GM15510 (cell line): ENCODE data around the gene ZNF189.

Source experiments
- POLR2A ChIP-seq: IDR thresholded peaks from 3 replicates; pipeline ENCODE4 v1.6.1; 2011; ENCODE audit warnings: borderline replicate concordance; ENCODE audit not compliant: insufficient read length; ENCODE audit errors: extremely low read depth

Gene ZNF189

DNA sequence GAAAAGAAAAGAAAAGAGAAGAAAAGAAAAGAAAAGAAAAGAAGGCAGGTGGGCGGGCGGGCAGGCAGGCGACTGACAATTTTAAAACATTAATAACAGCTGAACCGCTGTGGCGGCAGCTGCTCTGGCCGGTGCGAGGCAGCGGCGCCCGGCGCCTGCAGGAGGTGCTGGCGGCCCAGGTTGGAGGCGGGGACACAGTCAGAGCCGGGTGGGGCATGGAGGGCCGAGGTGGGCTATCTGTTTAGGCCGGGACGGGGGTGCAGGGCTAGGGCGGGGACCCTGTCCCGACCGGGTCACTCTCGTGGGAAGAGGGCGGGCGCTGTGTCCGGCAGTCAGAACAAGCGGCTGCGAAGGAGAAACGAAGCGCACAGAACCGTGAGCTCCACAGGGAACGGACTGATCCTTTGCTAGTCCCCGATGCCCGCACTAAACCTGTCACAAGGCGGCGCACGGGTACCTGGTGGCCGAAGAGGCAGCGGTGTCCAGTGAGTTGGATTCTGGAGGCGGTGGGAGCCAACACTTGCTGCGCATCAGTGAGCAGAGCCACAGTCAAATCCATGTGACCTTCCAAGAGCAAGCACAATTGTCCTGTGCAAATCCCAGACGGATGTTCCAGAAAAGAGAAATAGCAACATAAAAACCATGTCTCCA lies 50.5 kb downstream of the ZNF189 start:
- TF ChIP-seq POLR2A, result no peak

DNA sequence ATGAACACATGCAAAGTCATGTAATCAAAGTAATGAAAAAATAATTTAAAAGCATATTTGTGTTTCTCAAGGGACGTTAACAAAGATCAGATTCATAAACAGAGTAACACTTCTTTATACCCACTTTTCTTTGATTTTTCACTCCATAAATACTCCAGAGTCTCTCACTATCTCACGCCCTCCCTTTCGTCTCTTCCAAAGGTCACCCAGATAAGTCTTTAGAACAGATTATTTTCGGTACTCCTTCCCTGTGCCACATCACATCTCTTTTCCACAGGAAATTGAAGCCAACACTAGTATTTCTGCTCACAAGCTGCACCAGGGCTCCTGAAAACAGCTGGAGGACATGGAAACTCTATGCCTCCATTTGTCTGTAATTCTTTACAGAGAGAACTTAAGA lies 52.3 kb downstream of the ZNF189 start:
- no peak for TF ChIP-seq POLR2A

DNA sequence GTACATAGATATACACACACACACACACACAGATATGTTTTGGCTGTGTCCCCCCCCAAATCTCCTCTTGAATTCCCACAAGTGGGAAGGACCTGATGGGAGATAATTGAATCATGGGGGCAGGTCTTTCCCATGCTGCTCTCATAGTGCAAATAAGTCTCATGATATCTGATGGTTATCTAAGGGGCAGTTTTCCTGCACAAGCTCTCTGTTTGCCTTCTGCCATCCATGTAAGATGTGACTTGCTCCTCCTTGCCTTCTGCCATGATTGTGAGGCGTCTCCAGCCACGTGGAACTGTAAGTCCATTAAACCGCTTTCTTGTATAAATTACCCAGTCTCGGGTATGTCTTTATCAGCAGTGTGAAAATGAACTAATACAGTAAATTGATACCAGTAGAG lies 52.8 kb downstream of the ZNF189 start:
- TF ChIP-seq POLR2A, result no peak

DNA sequence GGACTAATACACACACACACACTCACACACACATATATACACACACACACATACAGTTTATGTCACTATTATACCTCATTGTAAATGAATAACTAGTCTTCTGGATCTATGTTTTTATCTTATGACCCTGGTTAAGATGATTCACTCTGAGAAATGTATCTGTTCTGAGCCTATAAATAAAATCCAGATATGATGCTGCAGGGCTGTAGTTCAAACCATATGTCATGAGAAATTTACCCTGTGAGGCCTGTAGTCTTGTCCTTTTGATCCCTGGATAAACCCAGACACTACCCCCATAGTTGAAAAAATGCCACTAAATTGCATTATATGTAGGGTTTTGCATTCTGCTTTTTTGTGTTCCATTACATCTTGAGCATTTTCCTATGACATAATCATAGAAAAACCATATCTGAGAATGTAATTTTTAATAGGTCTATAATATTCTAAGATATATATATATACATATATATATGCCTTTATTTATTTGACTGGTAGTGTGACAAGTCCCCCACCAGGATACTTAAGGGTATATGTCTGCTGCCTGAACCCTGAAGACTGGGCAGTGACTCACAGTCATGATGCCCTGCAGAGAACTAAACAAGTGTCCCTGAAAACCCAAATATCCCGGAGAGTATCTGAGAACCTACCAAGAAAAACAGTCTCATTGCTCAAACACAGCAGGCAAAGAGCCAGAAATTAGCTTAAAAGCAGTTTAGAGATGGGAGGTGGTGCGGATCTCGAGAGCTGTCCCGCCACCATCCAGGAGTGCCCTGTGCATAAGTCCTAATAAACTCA lies 55.3 kb downstream of the ZNF189 start:
- no peak for TF ChIP-seq POLR2A

DNA sequence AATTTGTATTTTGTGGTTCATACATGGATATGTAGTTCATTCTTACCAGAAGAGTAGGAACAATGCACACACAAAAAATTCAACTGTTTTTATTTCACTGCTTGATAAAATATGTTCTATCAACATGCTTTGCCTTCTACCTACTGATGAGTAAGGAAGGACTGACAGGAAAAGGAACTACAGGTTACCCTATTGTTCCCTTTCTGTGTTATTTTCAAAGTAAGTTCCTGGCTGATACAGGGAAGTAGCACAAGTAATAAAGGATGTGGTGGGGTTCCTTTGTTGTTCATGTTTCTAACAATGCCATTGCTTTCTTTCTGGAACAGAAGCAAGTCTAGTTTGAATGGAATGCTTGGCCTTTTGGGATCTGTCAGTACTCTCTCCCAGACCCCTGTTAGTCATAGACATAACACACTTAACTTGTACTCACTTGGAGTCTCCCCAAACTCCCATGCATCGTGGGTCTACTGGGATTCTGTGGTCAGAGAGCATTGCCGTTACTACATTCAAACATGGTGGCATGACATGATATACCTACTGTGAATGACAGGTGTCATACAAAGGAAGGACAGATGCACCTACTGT lies 57.1 kb downstream of the ZNF189 start:
- TF ChIP-seq POLR2A, result no peak

DNA sequence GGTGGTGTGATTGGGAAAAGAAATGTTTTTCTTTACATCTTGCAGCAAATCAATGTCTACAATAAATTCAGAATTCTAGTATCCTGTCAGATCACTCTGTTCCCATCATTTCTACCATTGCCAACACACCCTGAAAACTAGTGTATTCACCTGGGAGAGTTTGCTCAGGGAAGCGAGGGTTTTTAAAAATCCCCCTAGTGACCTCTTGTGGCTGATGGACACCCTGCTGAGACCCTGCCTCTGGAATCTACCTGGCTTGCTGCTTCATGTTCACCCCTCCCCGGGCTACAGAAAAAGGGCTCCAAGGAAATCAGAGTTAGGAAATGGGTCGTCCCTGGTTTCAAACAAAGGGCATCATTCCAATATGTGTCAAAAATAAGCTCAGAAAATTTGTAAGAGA lies 58.4 kb downstream of the ZNF189 start:
- no peak for TF ChIP-seq POLR2A

DNA sequence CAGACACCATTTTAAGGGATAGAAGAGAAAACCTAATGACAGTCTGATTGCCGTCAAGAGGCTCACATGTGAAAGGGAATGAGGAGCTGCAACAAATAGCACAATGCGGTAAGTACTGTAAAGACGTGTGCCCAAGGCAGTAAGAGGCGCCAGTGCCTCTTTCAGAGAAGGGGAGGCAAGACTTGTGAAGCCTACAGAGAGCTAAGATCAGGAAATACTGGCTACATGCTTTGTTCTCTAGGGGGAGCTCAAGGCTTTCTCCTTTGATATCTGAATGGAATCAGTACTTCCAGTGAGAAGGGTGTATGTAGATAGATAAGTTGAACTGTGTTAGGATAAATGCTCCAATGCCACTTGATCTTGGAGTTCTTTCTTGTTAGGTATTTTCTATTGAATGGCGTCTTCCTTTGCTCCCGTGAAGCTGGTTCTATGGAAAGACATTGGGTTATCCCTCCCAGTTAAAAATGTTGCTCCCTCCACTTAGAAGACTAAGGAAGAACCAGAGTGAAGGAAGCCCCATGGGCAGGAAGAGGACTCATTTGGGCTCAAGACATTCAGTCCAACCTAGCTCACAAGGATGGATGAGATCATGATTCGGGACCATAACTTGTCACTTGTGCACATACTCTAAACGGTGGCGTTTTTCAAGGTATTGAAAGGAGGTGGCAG lies 60.4 kb downstream of the ZNF189 start:
- no peak for TF ChIP-seq POLR2A
